HG03196 (cell line): Measurements from ENCODE around the gene SLC25A21.

Experiments used
- ATAC-seq: cut with Tn5 transposase; IDR thresholded peaks from one replicate; pipeline ENCODE4 v1.9.1; 2021; ENCODE audit not compliant: unreplicated experiment

The SLC25A21 gene

DNA sequence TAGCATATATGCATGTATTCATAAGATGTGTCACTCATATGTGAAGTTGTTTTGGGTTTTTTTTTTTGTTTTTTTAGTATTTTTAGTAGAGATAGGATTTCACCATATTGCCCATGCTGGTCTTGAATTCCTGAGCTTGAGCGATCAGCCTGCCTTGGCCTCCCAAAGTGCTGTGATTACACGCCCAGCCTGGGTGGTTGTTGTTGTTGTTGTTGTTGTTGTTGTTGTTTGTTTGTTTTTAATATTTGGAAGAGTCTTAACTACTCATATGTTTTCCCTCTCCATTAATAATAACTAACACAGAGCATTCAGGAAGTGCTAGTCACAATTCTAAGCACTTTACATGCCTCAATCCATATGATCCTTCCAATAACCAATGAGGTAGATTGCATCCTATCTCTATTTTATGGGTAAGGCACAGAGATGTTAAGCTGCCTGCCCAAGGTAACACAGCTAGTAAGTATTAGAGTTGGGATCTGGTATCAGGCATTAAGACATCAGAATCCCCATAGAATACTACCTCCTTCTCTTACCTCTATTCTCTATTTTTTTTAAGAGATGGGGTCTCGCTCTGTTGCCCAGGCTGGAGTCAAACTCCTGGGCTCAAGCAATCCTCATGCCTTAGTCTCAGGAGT lies 27.6 kb downstream of the SLC25A21 start:
- ATAC-seq, result no peak

DNA sequence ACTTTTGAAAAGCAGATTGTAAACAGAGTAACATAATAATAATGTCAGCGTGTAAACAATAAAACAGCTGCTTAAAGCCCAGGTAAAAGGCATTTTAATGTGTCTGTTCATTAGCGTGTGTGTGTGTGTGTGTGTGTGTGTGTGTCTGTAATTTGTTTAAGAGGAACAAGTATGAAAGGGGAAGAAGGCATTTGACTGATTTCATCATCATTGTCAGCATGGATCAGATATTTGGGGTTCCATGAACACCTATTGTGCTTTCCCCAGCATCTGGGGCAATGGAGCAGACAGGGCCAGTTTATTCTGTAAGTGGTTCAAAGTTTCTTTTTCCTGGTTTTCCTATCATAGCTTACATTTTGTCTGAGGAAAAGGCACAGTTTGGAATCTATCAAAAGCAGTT lies 28.9 kb downstream of the SLC25A21 start:
- no peak for ATAC-seq

DNA sequence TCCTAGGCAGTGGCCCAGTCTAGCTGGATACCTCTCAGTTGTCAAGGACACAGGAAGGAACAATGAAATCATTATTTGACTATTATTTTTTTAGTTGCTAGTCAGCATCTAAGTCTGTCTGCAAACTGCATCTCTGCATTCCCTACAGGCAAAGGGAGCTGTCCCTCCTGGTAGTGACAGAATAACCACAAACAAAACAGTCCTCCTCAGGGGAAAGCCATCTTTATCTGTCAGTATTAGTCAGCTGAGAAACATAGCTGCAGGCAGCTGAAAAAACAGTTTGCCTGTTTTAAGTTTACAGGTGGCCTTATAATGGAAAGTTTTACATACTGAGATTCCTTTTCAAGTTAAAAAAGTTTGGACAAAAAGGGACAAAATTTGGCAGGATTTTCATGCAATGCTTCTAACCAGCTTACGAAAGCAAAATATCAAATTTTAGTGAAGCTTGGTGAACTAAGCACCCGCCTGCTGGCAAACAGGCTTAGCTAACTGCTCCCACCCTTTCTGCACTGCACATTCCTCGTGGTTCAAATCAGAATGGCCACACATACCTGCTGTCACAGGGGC lies 29.5 kb downstream of the SLC25A21 start:
- ATAC-seq, result no peak

DNA sequence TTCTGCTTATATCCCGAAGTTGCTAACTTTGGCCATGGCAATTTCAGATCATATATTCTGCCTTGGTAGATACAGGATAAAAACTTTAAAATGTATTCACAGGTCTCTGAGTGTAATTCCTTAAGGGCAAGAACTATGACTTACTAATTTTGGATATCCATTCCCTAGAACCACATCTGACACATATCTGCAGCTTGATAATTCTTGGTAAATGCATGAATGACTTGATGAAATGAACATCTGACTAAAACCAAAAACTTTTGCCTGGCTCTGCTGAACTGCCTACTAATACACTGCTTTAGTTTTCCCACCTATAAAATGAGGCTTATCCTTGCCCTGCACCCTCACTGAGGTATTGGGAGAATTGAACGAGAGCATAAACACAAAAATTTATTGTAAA lies 32.2 kb downstream of the SLC25A21 start:
- ATAC-seq, result no peak

DNA sequence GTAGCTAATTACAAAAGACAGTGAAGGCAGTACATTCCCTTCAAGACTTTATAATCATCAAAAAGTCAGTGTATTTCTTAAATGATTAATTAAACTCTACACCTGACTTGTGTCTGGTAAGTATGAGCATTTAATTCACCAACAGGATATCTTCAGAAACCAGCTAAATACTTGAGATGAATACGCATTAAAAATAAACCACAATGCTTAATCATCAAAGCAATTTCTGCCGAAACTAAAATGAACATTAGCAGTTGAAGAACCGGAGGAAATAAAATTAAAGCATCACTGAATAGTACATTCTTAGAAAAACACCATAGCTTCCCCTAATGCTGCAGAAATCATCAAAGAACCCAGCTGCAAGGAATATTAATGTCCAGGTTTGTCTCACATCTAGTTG lies 32.7 kb downstream of the SLC25A21 start:
- no peak for ATAC-seq

DNA sequence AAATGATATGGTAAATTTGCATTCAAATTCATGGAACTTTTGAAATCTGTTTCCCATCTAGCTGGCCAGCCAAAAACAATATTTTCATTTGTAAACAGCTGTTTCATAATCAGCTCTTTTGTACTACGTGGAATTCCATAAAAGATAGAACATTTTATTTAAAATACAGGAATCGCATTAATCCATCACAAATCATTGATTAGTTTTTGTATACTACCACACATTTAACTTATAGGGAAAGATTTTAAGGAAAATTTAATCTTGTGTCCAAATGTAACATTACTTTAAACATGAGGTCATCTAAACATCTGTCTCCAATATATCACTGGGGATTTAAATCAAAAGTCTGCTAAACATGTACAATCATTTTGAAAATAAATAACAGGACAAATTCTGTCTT lies 33.5 kb downstream of the SLC25A21 start:
- no peak for ATAC-seq

DNA sequence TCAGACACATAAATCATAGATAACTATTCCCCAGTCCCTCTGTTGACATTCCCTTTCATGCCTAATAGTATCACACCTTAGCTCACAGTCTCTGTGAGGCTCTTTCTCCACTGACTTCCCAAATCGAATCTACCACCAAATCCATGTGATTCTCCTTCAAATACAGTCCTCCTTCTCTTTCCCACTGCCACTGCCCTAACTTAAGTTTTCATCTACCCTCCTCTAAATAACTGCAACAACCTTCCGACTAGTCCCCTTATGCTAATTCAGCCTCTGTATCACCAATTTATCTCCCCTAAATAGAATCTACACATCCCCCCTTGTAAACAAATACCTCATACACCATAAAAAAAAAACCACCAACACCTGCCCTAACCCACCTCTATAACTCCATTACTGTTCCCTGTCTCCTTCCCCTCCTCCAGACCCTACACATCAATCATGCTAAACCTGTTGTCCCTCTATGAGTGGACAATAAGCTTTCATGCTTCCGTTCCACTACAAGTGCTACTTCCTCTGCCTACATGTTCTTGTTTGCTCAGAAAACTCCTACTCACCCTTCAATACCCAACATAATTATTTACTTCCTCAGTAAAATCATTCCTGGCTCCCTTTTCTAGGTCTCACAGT lies 39.0 kb downstream of the SLC25A21 start:
- ATAC-seq, result no peak

DNA sequence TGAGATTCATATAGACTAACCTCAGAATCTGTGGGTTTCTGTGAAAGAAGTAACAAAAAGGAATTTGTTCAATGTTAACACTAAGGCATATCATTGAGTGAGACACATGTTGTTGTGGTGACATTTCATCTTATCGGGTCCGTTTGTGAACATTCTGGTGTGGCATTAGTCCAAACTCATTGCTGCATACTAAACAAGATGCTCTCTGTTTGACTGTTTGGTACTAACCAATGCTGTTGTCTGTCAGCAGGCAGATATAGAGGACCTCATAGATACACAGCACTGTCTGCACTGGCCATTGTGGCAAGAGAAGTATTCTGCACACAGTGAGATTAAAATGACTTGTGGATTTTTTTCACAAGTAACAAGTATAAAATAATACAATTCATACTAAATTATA lies 41.2 kb downstream of the SLC25A21 start:
- ATAC-seq, result no peak

DNA sequence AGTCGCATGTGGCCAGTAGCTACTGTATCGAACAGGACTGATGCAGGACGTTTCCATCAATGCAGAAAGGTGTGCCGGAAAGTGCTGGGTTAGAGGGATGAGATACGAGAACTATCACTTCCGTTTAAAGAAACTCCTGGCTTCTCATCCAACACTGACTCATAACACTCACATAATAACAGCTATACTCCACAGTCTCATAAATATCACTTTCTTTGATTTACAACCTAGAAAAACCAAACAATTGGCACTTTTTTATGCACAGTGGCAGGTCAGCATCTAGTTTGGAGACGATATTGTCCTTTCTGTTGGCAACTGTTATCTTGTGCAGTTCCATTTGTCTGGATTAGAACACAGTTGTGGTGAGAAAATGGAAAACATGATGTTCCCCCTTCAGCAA lies 43.4 kb downstream of the SLC25A21 start:
- no peak for ATAC-seq

DNA sequence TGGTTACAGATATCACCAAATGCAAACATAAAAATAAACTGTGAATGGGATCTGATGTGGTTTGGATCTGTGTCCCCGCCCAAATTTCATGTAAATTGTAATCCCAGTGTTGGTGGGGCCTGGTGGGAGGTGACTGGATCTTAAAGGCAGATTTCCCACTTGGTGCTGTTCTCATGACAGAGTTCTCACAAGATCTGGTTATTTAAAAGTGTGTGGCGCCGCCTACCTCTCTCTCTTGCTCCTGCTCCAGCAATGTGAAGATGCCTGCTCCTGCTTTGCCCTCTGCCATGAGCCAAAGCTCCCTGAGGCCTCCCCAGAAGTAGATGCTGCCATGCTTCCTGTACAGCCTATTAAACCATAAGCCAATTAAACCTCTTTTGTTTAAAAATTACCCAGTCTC lies 47.8 kb downstream of the SLC25A21 start:
- ATAC-seq, result no peak

DNA sequence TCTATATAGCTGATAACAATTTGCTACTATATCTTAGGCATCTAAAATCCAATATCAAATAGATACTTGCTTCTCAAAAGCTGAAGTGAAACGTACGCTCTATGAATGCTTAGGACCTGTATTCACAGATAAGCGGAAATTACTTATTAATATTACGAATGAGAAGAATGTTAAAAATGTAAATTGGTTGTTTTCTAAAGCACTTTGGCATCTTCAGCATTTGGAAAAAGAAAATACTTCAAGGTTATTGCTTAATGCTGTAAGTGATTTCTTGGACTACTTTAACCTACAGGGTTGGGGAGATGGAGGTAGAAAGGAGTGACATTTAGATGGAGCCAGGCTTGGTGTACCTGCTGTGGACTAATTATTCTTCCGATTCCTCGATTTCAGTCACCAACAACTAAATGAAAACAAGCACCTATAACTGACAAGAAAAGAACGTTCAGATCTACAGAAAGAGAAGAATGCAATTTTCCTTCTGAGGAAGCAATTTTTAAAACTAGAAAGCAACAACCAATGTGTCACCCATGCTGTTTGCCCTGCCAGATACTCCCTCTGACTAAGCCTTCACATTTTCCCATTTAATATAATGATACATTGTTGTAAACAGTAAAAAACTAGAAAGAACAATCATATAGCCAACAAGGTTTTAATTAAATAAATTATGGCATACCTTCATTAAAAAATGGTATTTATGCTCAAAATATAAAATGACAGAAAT lies 49.3 kb downstream of the SLC25A21 start:
- no peak for ATAC-seq

DNA sequence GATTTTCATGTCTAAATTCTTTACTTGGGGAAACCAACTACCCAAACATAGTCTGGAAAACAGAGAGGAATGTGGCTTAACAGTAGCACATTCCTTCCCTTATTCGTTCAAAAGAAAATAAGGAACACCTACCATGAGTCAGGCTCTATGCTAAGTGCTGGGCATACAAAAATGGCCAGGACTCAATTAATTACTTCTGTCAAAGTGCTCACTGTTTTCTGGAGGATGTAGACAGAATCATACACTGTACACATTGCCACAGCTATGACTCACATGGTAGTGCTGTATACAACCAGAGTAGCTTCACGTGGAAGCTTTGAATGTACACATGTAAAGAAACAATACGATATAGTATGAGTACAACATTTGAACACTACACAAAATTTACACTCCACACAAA lies 50.1 kb downstream of the SLC25A21 start:
- ATAC-seq, result no peak

DNA sequence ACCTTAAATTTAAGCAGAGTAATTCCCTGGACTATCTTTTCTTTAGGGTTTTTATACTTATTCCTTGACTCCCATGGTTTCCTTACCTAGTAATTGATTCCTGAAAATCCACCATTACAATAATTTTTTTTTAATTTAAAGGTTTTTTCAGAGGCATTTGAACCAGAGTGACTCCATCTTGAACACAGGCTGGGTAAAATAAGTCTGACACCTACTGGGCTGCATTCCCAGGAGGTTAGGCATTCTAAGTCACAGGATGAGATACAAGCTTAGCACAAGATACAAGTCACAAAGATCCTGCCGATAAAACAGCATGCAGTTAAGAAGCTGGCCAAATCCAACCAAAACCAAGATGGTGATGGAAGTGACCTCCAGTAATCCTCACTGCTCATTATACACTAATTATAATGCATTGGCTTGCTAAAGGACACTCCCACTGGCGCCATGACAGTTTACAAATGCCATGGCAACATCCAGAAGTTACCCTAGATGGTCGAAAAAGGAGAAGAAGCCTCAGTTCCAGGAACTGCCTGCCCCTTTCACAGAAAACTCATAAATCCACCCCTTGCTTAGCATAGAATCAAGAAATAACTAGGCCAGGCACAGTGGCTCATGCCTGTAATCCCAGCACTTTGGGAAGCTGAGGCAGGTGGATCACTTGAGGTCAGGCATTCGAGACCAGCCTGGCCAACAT lies 53.6 kb downstream of the SLC25A21 start:
- ATAC-seq, result no peak

DNA sequence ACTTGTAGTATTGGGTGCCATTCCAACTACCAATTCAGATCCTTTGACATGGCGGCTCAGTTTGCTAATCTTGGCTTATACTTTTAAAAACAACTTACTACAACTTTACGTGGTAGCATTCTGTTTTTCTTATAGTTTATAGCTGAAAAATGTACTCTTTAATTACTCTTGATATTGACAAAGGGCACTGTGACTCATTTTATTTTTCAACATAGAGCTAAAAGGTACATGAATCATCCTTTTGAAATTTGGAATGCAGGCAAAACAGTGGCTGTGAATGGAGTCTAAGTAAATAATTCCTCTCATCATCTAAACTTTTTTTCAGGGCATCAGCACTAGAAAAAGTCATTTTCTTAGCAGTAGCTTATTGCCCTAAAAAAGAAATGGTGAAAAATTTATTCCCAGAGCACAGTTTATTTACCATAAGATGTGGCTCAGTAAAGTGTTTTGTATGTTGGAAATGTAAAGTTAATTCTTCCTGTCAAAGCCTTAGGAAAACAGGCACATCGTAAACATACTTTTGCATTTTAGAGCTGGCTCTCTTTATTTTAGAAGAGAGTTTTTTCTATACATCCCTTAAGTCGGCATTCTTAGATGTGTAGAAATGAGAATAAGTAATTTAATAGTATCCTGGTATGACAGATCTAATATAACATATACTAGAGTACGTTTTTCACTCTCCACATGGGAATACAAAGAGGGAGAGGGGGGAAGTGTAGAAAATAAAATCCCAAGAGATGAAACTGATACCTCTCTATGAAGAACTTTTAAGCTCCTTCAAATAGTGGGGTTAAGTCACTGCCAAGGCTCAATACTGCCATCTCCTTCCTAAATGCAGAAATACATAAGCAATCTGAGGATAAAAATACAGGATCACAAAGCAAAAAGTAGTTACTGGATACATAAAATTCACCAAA lies 55.2 kb downstream of the SLC25A21 start:
- ATAC-seq, result no peak

DNA sequence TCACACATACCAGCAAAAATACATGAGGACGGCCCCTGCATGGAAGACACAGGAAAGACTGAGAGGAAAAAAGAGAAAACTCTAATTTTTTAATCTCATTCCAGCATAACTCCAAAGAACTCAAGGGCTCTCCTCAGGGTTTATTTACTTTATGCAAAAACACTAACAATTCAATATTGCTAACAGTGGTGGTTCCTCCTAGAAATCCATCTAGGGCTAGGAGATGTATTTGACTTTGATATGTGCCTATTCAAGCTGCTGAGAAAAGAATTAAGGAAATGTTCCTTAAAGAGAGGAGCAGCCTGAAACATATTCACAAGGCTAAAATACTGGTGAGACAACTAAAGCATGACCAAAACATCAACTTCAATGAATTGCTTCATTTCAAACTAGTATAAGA lies 57.0 kb downstream of the SLC25A21 start:
- no peak for ATAC-seq

DNA sequence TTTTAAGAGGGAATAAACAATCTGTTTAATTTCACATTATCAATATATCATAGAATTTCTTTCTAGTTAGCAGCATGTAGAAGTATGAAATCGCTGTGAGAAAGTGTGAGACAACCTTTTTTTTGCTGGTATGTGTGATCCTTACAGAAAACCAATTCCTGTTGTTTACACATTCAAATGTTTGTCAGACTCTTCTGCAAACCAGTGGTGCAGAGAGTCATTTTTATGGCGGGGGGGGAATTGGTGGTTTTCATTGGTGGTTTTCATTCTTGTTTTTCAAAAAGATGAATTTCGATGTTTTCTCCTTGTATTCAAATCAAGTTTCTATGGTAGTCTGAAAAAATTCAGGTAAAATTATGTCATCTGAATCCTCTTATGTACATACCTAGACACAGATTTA lies 57.8 kb downstream of the SLC25A21 start:
- ATAC-seq, result no peak

DNA sequence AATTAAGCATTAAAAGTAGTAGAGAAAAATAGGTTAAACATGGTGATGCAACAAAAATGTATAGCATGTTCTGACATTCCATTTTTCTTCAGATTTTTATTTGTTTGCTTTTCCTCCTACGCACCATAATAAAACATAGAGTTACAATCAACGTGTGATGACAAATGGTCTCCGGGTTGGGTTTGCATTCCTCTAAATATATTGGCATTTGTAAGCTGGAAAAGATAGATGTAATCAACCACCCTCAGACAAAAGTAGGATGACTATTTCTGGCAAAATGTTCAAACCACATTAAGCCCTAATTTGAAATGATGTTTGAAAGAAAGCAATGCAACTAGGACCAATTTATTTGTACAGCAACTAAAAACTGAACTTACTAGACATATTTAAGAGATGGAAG lies 58.4 kb downstream of the SLC25A21 start:
- ATAC-seq, result no peak

DNA sequence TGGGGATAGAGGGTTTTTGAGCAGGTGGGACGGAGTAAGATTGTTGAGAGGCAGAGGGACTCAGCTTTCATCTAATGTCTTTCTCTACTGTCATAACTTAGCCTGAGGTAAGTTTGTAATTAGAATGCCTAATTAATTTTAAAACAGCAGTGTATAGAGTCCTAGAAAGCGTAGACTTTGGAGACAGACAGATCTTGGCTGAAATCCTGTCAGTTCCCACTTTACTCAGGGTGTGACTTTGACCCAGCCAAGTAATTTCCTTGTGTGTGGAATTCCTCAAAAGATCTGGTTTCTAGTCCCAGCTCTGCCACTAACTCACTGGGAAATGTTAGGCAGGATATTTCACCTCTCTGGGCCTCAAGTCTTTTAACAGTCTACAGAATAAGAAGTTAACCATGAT lies 74.3 kb downstream of the SLC25A21 start:
- no peak for ATAC-seq

DNA sequence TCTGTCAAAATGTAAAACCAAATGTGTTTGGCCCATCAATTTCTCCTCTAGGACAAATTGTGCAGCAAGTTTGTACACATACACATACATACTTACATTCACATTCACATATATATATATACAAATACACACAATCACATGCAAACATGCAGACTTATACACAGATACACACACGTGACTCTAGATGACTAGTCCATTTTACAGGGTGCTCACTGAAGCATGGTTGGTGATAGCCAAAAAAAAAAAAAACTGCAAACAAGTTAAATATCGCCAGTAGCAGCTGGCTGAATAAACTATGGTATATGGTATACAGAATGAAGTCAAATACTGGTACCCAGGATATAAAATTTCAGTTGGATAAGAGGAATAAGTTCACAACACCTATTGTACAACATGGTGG lies 77.9 kb downstream of the SLC25A21 start:
- no peak for ATAC-seq

DNA sequence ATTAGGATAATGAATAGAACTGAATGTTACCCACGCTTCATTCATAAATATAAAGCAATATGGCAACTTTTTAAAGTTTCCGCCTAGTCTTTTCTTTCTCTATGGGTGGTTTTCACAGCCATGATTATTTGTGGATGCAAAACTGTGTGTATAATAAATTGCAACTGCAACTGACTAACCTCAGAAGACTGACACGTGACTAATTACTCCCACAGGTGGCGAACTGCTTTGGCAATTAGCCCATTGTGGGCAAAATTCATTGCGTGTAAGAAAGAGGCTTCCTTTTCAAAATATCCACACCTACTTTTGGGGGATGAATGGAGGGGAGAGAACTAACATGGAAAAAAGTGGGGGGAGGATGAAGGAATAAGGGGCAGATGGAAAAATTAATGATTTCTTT lies 79.0 kb downstream of the SLC25A21 start:
- no peak for ATAC-seq

DNA sequence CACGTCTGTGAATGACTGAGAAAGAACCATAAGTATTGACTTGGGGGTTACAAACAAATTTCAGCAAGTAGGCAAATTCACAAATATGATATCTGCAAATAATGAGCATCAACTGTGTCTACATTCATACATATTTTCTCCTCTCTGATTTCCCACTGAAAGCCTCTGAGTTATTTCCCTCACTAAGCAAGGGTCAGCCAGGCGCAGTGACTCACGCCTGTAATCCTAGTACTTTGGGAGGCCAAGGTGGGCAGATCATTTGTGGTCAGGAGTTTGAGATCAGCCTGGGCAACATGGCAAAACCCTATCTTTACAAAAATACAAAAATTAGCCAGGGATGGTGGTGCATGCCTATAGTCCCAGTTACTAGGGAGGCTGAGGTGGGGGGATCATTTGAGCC lies 80.8 kb downstream of the SLC25A21 start:
- no peak for ATAC-seq
